Thoracic aorta (tissue), 2 donors: Measurements from ENCODE around the gene FAXC. TPM values are rescaled to one million over a fixed set of nuclear protein-coding genes. Genes with fewer than 3 reads are reported as not detected.

Experiments
- ATAC-seq: fragments of 150-250 bp; one replicate; pipeline ENCODE4 v1.8.0; 2017; ENCODE audit warnings: low read depth; ENCODE audit not compliant: insufficient number of reproducible peaks, low FRiP score
- DNase-seq: peaks from one replicate; pipeline ENCODE4 v3.0.0-alpha.2; 2020; ENCODE audit warnings: low spot score
- H3K27ac ChIP-seq, 2 donors: fragments of 200-600 bp; sonication (generic); 1 replicate in 1 of 2; 2 replicates in 1 of 2; pipeline ENCODE4 v1.5.1; 2016; ENCODE audit warnings: mild to moderate bottlenecking in 2 of 2, moderate library complexity in 2 of 2
- H3K27me3 ChIP-seq: fragments of 200-600 bp; sonication (generic); replicated peaks from 2 replicates; pipeline ENCODE4 v1.6.0; 2016; ENCODE audit warnings: mild to moderate bottlenecking; ENCODE audit not compliant: insufficient read depth
- H3K36me3 ChIP-seq: fragments of 200-600 bp; sonication (generic); one replicate; pipeline ENCODE4 v1.5.1; 2016
- H3K4me1 ChIP-seq, 2 donors: fragments of 200-600 bp; sonication (generic); 1 replicate in 1 of 2; 2 replicates in 1 of 2; pipeline versions ENCODE4 v1.5.1 to v1.6.0; 2016; ENCODE audit warnings: low read depth in 2 of 2, mild to moderate bottlenecking in 1 of 2; ENCODE audit not compliant: control insufficient read depth in 1 of 2
- H3K4me3 ChIP-seq: fragments of 200-600 bp; sonication (generic); 2 replicates; pipeline ENCODE4 v1.5.1; 2016; ENCODE audit warnings: mild to moderate bottlenecking
- H3K9me3 ChIP-seq: fragments of 200-600 bp; sonication (generic); 2 replicates; pipeline ENCODE4 v1.5.1; 2016
- CTCF ChIP-seq: fragments of 200-600 bp; sonication (generic); IDR thresholded peaks from one replicate; pipeline ENCODE4 v1.5.1; 2019; ENCODE audit warnings: antibody characterized with exemption
- total RNA-seq, 2 donors: library from RNA; depleted of rRNA; stranded (reverse); fragments of >200 nt; gene quantifications; one replicate each; pipeline versions ENCODE4 v1.1.0 to v1.2.3, GENCODE V29; 2016

FAXC gene
- total RNA-seq, 2 donors from 2014 or later: 0.81 to 0.99 TPM

GRCh38 chr6:99362678-99363268 is 13.3 kb upstream of the FAXC start:
- Histone ChIP-seq H3K4me3 (no peak overlapping the region), H3K36me3 (no peaks in the 10 kb centered on the region), H3K9me3 (no peaks in the 10 kb centered on the region), H3K27me3 (no peaks in the 10 kb centered on the region), H3K27ac (no peak overlapping the region), H3K4me1 (no peaks in the 10 kb centered on the region)
- TF ChIP-seq CTCF: no peak
- ATAC-seq (no peak), DNase-seq (no peak)

GRCh38 chr6:99359800-99360199 is 10.3 kb upstream of the FAXC start:
- H3K4me1 ChIP-seq: no peaks in the 10 kb centered on the region
- no peaks in the 10 kb centered on the region for H3K9me3 ChIP-seq
- no peaks in the 10 kb centered on the region for H3K27me3 ChIP-seq
- no peaks in the 10 kb centered on the region for H3K36me3 ChIP-seq
- no peak for DNase-seq
- ATAC-seq: no peak
- no peak for TF ChIP-seq CTCF
- no peak overlapping the region for H3K27ac ChIP-seq
- H3K4me3 ChIP-seq: no peak overlapping the region

- H3K9me3 ChIP-seq: no peaks in the 10 kb centered on the region
- no peak overlapping the region for H3K27ac ChIP-seq
- H3K4me1 ChIP-seq: no peaks in the 10 kb centered on the region
- DNase-seq: no peak
- TF ChIP-seq CTCF: no peak
- H3K4me3 ChIP-seq: no peak overlapping the region
- no peaks in the 10 kb centered on the region for H3K36me3 ChIP-seq
- no peaks in the 10 kb centered on the region for H3K27me3 ChIP-seq
- ATAC-seq: no peak
Measured at GRCh38 chr6:99356641-99357040, 7.2 kb upstream of the FAXC start.

- Histone ChIP-seq H3K9me3 (no peaks in the 10 kb centered on the region), H3K36me3 (no peaks in the 10 kb centered on the region), H3K27me3 (no peaks in the 10 kb centered on the region), H3K4me1 (peaks cover 0 to 5% of the 10 kb centered on the region in 2 donors), H3K4me3 (no peak overlapping the region), H3K27ac (no peak overlapping the region)
- DNase-seq (no peak), ATAC-seq (no peak)
- TF ChIP-seq CTCF: no peak
Measured at GRCh38 chr6:99354983-99355382, 5.5 kb upstream of the FAXC start.

GRCh38 chr6:99353126-99353525 is 3.7 kb upstream of the FAXC start:
- ATAC-seq (no peak), DNase-seq (no peak)
- no peaks in the 10 kb centered on the region for H3K36me3 ChIP-seq
- H3K9me3 ChIP-seq: no peaks in the 10 kb centered on the region
- peaks cover 7 to 8% of the 10 kb centered on the region in 2 donors for H3K4me1 ChIP-seq
- no peak overlapping the region for H3K4me3 ChIP-seq
- H3K27ac ChIP-seq: no peak overlapping the region
- no peaks in the 10 kb centered on the region for H3K27me3 ChIP-seq
- TF ChIP-seq CTCF: no peak
